ENCODE results near the gene TRAPPC6A. TPM values are rescaled to one million over a fixed set of nuclear protein-coding genes. Genes with fewer than 3 reads are reported as not detected.

Gene TRAPPC6A
- total and polyA plus RNA-seq, 9 of the 15 experiments (the other 6 are each of a cell fraction or from before 2014, with no cell fraction given): 0.82 to 23.6 (median 11.6) TPM

DNA sequence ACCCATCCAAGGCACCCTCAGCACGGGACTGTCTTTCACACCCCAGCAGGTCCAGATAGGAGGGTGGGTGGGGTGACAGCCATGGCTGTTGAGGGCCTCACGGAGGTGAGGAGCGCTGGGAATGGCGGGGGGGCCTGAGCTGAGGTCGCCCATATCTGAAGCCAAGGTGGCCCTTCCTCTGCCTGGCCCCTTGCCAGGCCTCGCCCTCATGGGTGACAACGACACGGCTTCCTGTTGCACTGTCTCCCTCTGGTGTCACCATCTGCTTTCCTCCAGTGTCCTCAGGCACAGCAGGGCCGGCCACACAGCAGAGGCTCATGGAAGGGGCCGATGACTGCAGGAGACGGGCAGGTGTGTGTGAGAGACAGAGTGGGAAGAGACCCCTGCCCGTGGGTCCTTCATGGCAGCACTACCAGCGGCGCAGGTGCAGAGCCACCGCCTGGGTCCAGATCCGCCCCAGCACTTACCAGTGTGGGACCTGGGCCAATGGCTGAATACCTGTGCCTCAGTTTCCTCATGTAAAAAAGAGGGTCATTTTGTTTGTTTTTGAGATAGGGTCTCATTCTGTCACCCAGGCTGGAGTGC is 9.2 kb downstream of the TRAPPC6A start (continued):
- no peak for TF ChIP-seq SIX5 (IDR thresholded peaks at IDR 0.05; ENCODE audit: borderline replicate concordance in 1 of 2, insufficient read depth in 1 of 2, low read depth in 1 of 2, low read length in 2 of 2)
- TF ChIP-seq NR2F6 (CRISPR knock-in tag; IDR thresholded peaks at IDR 0.05): no peak
- TF ChIP-seq GTF2F1 (IDR thresholded peaks at IDR 0.05; ENCODE audit: low read depth, low read length): no peak
- no peak for TF ChIP-seq EZH2 (IDR thresholded peaks at IDR 0.05; ENCODE audit: borderline replicate concordance, low read depth, low read length)
- TF ChIP-seq, protein P1, sequence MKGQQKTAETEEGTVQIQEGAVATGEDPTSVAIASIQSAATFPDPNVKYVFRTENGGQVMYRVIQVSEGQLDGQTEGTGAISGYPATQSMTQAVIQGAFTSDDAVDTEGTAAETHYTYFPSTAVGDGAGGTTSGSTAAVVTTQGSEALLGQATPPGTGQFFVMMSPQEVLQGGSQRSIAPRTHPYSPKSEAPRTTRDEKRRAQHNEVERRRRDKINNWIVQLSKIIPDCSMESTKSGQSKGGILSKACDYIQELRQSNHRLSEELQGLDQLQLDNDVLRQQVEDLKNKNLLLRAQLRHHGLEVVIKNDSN (CRISPR knock-in tag; IDR thresholded peaks at IDR 0.05): no peak
- TF ChIP-seq ZNF695 (CRISPR knock-in tag; IDR thresholded peaks at IDR 0.05): no peak
- TF ChIP-seq, protein P2, sequence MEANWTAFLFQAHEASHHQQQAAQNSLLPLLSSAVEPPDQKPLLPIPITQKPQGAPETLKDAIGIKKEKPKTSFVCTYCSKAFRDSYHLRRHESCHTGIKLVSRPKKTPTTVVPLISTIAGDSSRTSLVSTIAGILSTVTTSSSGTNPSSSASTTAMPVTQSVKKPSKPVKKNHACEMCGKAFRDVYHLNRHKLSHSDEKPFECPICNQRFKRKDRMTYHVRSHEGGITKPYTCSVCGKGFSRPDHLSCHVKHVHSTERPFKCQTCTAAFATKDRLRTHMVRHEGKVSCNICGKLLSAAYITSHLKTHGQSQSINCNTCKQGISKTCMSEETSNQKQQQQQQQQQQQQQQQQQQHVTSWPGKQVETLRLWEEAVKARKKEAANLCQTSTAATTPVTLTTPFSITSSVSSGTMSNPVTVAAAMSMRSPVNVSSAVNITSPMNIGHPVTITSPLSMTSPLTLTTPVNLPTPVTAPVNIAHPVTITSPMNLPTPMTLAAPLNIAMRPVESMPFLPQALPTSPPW (CRISPR knock-in tag; IDR thresholded peaks at IDR 0.05): peak; percentile 56; the same call in 1 of the 2 replicates
- TF ChIP-seq RAD21 (CRISPR knock-in tag; conservative IDR thresholded peaks at IDR 0.05 in 1 of 2, IDR thresholded peaks at IDR 0.05 in 1 of 2): peak in 1 of 2 experiments; percentile 47; a peak in 2 of 4 replicates
- TF ChIP-seq SRSF3 (IDR thresholded peaks at IDR 0.05; ENCODE audit: insufficient read depth, low read length): no peak
- no peak for TF ChIP-seq HNRNPH1 (optimal IDR thresholded peaks at IDR 0.05; ENCODE audit: low read depth, low read length)
- TF ChIP-seq HNRNPK (IDR thresholded peaks at IDR 0.05; ENCODE audit: low read depth, low read length, poor library complexity, severe bottlenecking): no peak
- TF ChIP-seq, protein P3, sequence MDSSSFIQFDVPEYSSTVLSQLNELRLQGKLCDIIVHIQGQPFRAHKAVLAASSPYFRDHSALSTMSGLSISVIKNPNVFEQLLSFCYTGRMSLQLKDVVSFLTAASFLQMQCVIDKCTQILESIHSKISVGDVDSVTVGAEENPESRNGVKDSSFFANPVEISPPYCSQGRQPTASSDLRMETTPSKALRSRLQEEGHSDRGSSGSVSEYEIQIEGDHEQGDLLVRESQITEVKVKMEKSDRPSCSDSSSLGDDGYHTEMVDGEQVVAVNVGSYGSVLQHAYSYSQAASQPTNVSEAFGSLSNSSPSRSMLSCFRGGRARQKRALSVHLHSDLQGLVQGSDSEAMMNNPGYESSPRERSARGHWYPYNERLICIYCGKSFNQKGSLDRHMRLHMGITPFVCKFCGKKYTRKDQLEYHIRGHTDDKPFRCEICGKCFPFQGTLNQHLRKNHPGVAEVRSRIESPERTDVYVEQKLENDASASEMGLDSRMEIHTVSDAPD (CRISPR knock-in tag; IDR thresholded peaks at IDR 0.05): no peak
- TF ChIP-seq ETS2 (tag; IDR thresholded peaks at IDR 0.05; ENCODE audit: borderline replicate concordance, poor library complexity, severe bottlenecking): no peak
- TF ChIP-seq IFI16 (CRISPR knock-in tag; IDR thresholded peaks at IDR 0.05): no peak
- no peak for TF ChIP-seq ZNF274 (IDR thresholded peaks at IDR 0.05; ENCODE audit: borderline replicate concordance, low read depth, low read length)
- no peak for TF ChIP-seq LARP7 (IDR thresholded peaks at IDR 0.05)
- TF ChIP-seq ARHGAP35 (IDR thresholded peaks at IDR 0.05; ENCODE audit: partially characterized antibody): no peak
- no peak for TF ChIP-seq EWSR1 (IDR thresholded peaks at IDR 0.05; ENCODE audit: borderline replicate concordance, low read depth, partially characterized antibody)
- no peak for TF ChIP-seq STAT5B (CRISPR knock-in tag; IDR thresholded peaks at IDR 0.05)
- TF ChIP-seq ATF7 (IDR thresholded peaks at IDR 0.05): peak; percentile 26; the same call in 1 of the 2 replicates
- TF ChIP-seq, protein P4, sequence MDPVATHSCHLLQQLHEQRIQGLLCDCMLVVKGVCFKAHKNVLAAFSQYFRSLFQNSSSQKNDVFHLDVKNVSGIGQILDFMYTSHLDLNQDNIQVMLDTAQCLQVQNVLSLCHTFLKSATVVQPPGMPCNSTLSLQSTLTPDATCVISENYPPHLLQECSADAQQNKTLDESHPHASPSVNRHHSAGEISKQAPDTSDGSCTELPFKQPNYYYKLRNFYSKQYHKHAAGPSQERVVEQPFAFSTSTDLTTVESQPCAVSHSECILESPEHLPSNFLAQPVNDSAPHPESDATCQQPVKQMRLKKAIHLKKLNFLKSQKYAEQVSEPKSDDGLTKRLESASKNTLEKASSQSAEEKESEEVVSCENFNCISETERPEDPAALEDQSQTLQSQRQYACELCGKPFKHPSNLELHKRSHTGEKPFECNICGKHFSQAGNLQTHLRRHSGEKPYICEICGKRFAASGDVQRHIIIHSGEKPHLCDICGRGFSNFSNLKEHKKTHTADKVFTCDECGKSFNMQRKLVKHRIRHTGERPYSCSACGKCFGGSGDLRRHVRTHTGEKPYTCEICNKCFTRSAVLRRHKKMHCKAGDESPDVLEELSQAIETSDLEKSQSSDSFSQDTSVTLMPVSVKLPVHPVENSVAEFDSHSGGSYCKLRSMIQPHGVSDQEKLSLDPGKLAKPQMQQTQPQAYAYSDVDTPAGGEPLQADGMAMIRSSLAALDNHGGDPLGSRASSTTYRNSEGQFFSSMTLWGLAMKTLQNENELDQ (CRISPR knock-in tag; IDR thresholded peaks at IDR 0.05; ENCODE audit: borderline replicate concordance): no peak

Measured in K562 (cell line).